GM18873 (cell line): ENCODE measurements around the gene DHRS9.
"Not testable (repeated sequence)": the region's sequence is repeated elsewhere in the genome, so short reads cannot be mapped to it uniquely, and the experiment has no call there.

Source experiments
- ATAC-seq: cut with Tn5 transposase; IDR thresholded peaks from one replicate; pipeline ENCODE4 v1.9.1; 2021; ENCODE audit warnings: mild to moderate bottlenecking, moderate library complexity, moderate number of reproducible peaks; ENCODE audit not compliant: unreplicated experiment, low FRiP score

DHRS9 gene

GRCh38 chr2:169069341-169069740 is at the start of gene DHRS9:
Gene DHRS9 (plus strand): TSS chr2:169069563. CDS start chr2:169081582, 12,019 bp downstream.
- no peak for ATAC-seq

- ATAC-seq: no peak
Measured at GRCh38 chr2:169023161-169023560, 46.2 kb upstream of the DHRS9 start.

- ATAC-seq: no peak
Measured at GRCh38 chr2:169026056-169026455, 43.3 kb upstream of the DHRS9 start.

- ATAC-seq: no peak
Measured at GRCh38 chr2:169027234-169027633, 42.1 kb upstream of the DHRS9 start.

- no peak for ATAC-seq
Measured at GRCh38 chr2:169029341-169029740, 40.0 kb upstream of the DHRS9 start.

GRCh38 chr2:169031202-169031601 is 38.2 kb upstream of the DHRS9 start, which contains the start of gene ABCB11:
Gene ABCB11 (minus strand): TSS chr2:169031324. CDS start chr2:169018125, 13,199 bp downstream.
- no peak for ATAC-seq

GRCh38 chr2:169034256-169034655 is 35.1 kb upstream of the DHRS9 start:
- no peak for ATAC-seq

- no peak for ATAC-seq
Measured at GRCh38 chr2:169034984-169035544, 34.3 kb upstream of the DHRS9 start.

GRCh38 chr2:169035887-169036286 is 33.5 kb upstream of the DHRS9 start:
- no peak for ATAC-seq

- peak; percentile 81 for ATAC-seq
Measured at GRCh38 chr2:169036736-169037440, 32.5 kb upstream of the DHRS9 start.

GRCh38 chr2:169038338-169038757 is 31.0 kb upstream of the DHRS9 start:
- ATAC-seq: peak; percentile 54

GRCh38 chr2:169039702-169040101 is 29.7 kb upstream of the DHRS9 start:
- ATAC-seq: no peak

GRCh38 chr2:169041594-169041993 is 27.8 kb upstream of the DHRS9 start:
- ATAC-seq: no peak

- no peak for ATAC-seq
Measured at GRCh38 chr2:169042856-169043255, 26.5 kb upstream of the DHRS9 start.

GRCh38 chr2:169046440-169047151 is 22.8 kb upstream of the DHRS9 start:
- no peak for ATAC-seq

GRCh38 chr2:169047256-169048250 is 21.8 kb upstream of the DHRS9 start:
- ATAC-seq: no peak

GRCh38 chr2:169049142-169049541 is 20.2 kb upstream of the DHRS9 start:
- no peak for ATAC-seq

- ATAC-seq: no peak
Measured at GRCh38 chr2:169050476-169051240, 18.7 kb upstream of the DHRS9 start.

- not testable (repeated sequence) for ATAC-seq
Measured at GRCh38 chr2:169054575-169054974, 14.8 kb upstream of the DHRS9 start.

GRCh38 chr2:169064199-169064598 is 5.2 kb upstream of the DHRS9 start:
- ATAC-seq: not testable (repeated sequence)
